Gastrocnemius medialis (tissue), 4 donors: ENCODE results near the gene KISS1R. TPM values are rescaled to one million over a fixed set of nuclear protein-coding genes. Genes with fewer than 3 reads are reported as not detected.
"Not testable (repeated sequence)": the region's sequence is repeated elsewhere in the genome, so short reads cannot be mapped to it uniquely, and the experiment has no call there.

Experiments
- ATAC-seq, 2 donors: fragments of 150-250 bp; one replicate each; pipeline ENCODE4 v1.9.1; 2016
- DNase-seq, 2 donors: peaks; one replicate each; pipeline ENCODE4 v3.0.0-alpha.2; 2019
- H3K27ac ChIP-seq, 4 donors: fragments of 200-600 bp; sonication (generic); 1 replicate in 1 of 4; 2 replicates in 3 of 4; pipeline ENCODE4 v1.5.1; 2016 to 2018; ENCODE audit warnings: mild to moderate bottlenecking in 2 of 4, moderate library complexity in 1 of 4
- H3K27me3 ChIP-seq, 3 donors: fragments of 200-600 bp; sonication (generic) in 2 of 3; 1 replicate in 1 of 3; 2 replicates in 2 of 3; pipeline versions ENCODE4 v1.5.1 to v1.6.0; 2016 to 2019; ENCODE audit warnings: mild to moderate bottlenecking in 1 of 3, moderate library complexity in 1 of 3
- H3K36me3 ChIP-seq, 2 donors: fragments of 200-600 bp; sonication (generic) in 1 of 2; one replicate each; pipeline ENCODE4 v1.5.1; 2017 to 2018
- H3K4me1 ChIP-seq, 2 donors: fragments of 200-600 bp; sonication (generic) in 1 of 2; one replicate each; pipeline ENCODE4 v1.5.1; 2016 to 2017; ENCODE audit warnings: mild to moderate bottlenecking in 2 of 2
- H3K4me3 ChIP-seq, 4 donors: fragments of 200-600 bp; sonication (generic) in 3 of 4; 1 replicate in 1 of 4; 2 replicates in 3 of 4; pipeline ENCODE4 v1.5.1; 2016 to 2019; ENCODE audit warnings: mild to moderate bottlenecking in 2 of 4
- H3K9me3 ChIP-seq, 3 donors: fragments of 200-600 bp; sonication (generic) in 2 of 3; 1 replicate in 1 of 3; 2 replicates in 2 of 3; pipeline ENCODE4 v1.5.1; 2016 to 2019
- CTCF ChIP-seq, 5 experiments: fragments of 450-650 bp in 3 of 5; fragments of 200-600 bp in 2 of 5; sonication (generic) in 2 of 5; IDR thresholded peaks in 4 of 5; conservative IDR thresholded peaks in 1 of 5; 1 replicate in 4 of 5; 2 replicates in 1 of 5; pipeline ENCODE4 v1.5.1; 2016 to 2019; ENCODE audit warnings: antibody characterized with exemption in 5 of 5, mild to moderate bottlenecking in 3 of 5, moderate library complexity in 3 of 5
- POLR2A ChIP-seq, 2 donors: fragments of 450-650 bp; IDR thresholded peaks; one replicate each; pipeline ENCODE4 v1.6.1; 2017; ENCODE audit warnings: antibody characterized with exemption in 2 of 2, mild to moderate bottlenecking in 2 of 2, moderate library complexity in 2 of 2
- in situ Hi-C, 4 donors: fragments of 200-750 bp; cut with MboI; loops; one replicate each; pipeline versions ENCODE4 v1.15.0 to v1.8.0; 2017; ENCODE audit warnings: low sequenced_read_pairs in 4 of 4
- intact Hi-C: fragments of 100-400 bp; cut with DNase I; formaldehyde crosslinking; loops from one replicate; pipeline ENCODE4 v1.15.1; 2023; ENCODE audit warnings: low total_unique reads
- total RNA-seq, 4 donors: library from RNA; depleted of rRNA; stranded (reverse); fragments of >200 nt; gene quantifications; one replicate each; pipeline versions ENCODE4 v1.1.0 to v1.2.3, GENCODE V29; 2016

The KISS1R gene
- total RNA-seq, 4 donors from 2014 or later = not detected

- in situ Hi-C loops (no loop called here), intact Hi-C loops (no loop called here)
- no peak overlapping the region for H3K27ac ChIP-seq
- H3K9me3 ChIP-seq = no peaks in the 10 kb centered on the region
- no peaks in the 10 kb centered on the region for H3K36me3 ChIP-seq
- ATAC-seq (no peak), DNase-seq (no peak)
- H3K4me1 ChIP-seq = no peaks in the 10 kb centered on the region
- H3K27me3 ChIP-seq = peaks cover 0 to 20% (median 11%) of the 10 kb centered on the region in 3 donors
- TF ChIP-seq CTCF (IDR thresholded peaks at IDR 0.05 in 4 of 5, conservative IDR thresholded peaks at IDR 0.05 in 1 of 5) = no peak
- no peak for TF ChIP-seq POLR2A (IDR thresholded peaks at IDR 0.05)
- no peak overlapping the region for H3K4me3 ChIP-seq
Observed at GRCh38 chr19:954672-955494, 37.8 kb downstream of the KISS1R start.

- Histone ChIP-seq H3K27me3 (peaks cover 0 to 20% (median 11%) of the 10 kb centered on the region in 3 donors), H3K9me3 (no peaks in the 10 kb centered on the region), H3K36me3 (no peaks in the 10 kb centered on the region), H3K4me3 (no peak overlapping the region), H3K4me1 (no peaks in the 10 kb centered on the region), H3K27ac (no peak overlapping the region)
- TF ChIP-seq CTCF (IDR thresholded peaks at IDR 0.05 in 4 of 5, conservative IDR thresholded peaks at IDR 0.05 in 1 of 5) = no peak
- TF ChIP-seq POLR2A (IDR thresholded peaks at IDR 0.05) = no peak
- intact Hi-C loops (no loop called here), in situ Hi-C loops (no loop called here)
- DNase-seq (no peak), ATAC-seq (no peak)
Observed at GRCh38 chr19:955803-956765, 39.0 kb downstream of the KISS1R start.

GRCh38 chr19:956766-957440 lies 39.8 kb downstream of the KISS1R start:
- TF ChIP-seq POLR2A (IDR thresholded peaks at IDR 0.05) = no peak
- Histone ChIP-seq H3K36me3 (no peaks in the 10 kb centered on the region), H3K27ac (no peak overlapping the region), H3K4me3 (no peak overlapping the region), H3K4me1 (no peaks in the 10 kb centered on the region), H3K27me3 (peaks cover 0 to 20% (median 11%) of the 10 kb centered on the region in 3 donors), H3K9me3 (no peaks in the 10 kb centered on the region)
- intact Hi-C loops = no loop called here
- in situ Hi-C loops = no loop called here
- ATAC-seq (no peak), DNase-seq (no peak)

GRCh38 chr19:957578-957977 lies 40.4 kb downstream of the KISS1R start:
- in situ Hi-C loops, H3K27ac ChIP-seq, H3K9me3 ChIP-seq, H3K4me1 ChIP-seq, intact Hi-C loops, H3K4me3 ChIP-seq, H3K36me3 ChIP-seq, ATAC-seq, DNase-seq: not testable (repeated sequence)
- peaks cover 0 to 18% (median 11%) of the 10 kb centered on the region in 3 donors for H3K27me3 ChIP-seq

GRCh38 chr19:958967-959855 lies 42.1 kb downstream of the KISS1R start:
- intact Hi-C loops = no loop called here
- no peak overlapping the region for H3K27ac ChIP-seq
- no peaks in the 10 kb centered on the region for H3K9me3 ChIP-seq
- peaks cover 0 to 8% (median 7%) of the 10 kb centered on the region in 3 donors for H3K27me3 ChIP-seq
- H3K36me3 ChIP-seq = no peaks in the 10 kb centered on the region
- ATAC-seq (no peak), DNase-seq (no peak)
- H3K4me3 ChIP-seq = no peak overlapping the region
- H3K4me1 ChIP-seq = no peaks in the 10 kb centered on the region
- in situ Hi-C loops = no loop called here
- TF ChIP-seq CTCF (IDR thresholded peaks at IDR 0.05 in 4 of 5, conservative IDR thresholded peaks at IDR 0.05 in 1 of 5) (no peak), POLR2A (IDR thresholded peaks at IDR 0.05) (no peak)
